Measurements from ENCODE around the gene NBPF1. TPM values are rescaled to one million over a fixed set of nuclear protein-coding genes. Genes with fewer than 3 reads are reported as not detected.
"Not testable (repeated sequence)": the region's sequence is repeated elsewhere in the genome, so short reads cannot be mapped to it uniquely, and the experiment has no call there.

NBPF1 gene
- total RNA-seq, 1 experiment from 2014 or later, result 46.0 TPM

- H2AFZ ChIP-seq (ENCODE audit: low read depth, low read length, poor library complexity, severe bottlenecking), result no peak overlapping the region
- RAD21 ChIA-PET (ENCODE audit: low non-redundant PET in 1 of 2, low total read pairs in 2 of 2, uncharacterized antibody in 2 of 2, unreplicated experiment in 2 of 2), result interaction anchor here (0.6 kb wide), 2 partner anchors 8 to 9 kb away, joined by 3 read pairs; no protein-coding TSS in a partner anchor
Measured at GRCh38 chr1:16612332-16613172, 812 bp downstream of the NBPF1 start.

GRCh38 chr1:16611981-16612331, 1.4 kb downstream of the NBPF1 start:
- H3K4me3 ChIP-seq (replicated peaks in 1 of 2; ENCODE audit: low read depth in 1 of 2, low read length in 2 of 2), result peak overlapping the region; percentile 61 to 75
- H3K36me3 ChIP-seq (ENCODE audit: control insufficient read depth in 1 of 2, insufficient read depth in 2 of 2, low read length in 2 of 2), result peaks cover 15% of the 10 kb centered on the region in 2 experiments; a peak in 3 of 4 replicates
- peak overlapping the region; percentile 84 for H3K4me2 ChIP-seq (ENCODE audit: low read length)
- ATAC-seq; DNase-seq (ENCODE audit: low read depth, low spot score); H3K27ac ChIP-seq (ENCODE audit: low read depth, low read length); BruUV-seq (replicated peaks); intact Hi-C loops (cut with micrococcal nuclease); H2AFZ ChIP-seq (ENCODE audit: low read depth, low read length, poor library complexity, severe bottlenecking); H3K9me2 ChIP-seq (ENCODE audit: insufficient read depth); H3K9me3 ChIP-seq (ENCODE audit: control insufficient read depth in 1 of 2, insufficient read depth in 1 of 2, low read depth in 1 of 2, low read length in 2 of 2); H4K20me1 ChIP-seq (ENCODE audit: insufficient read depth); H3K27me3 ChIP-seq (ENCODE audit: insufficient read depth, low read length); RAD21 ChIA-PET (ENCODE audit: low non-redundant PET in 1 of 2, low total read pairs in 2 of 2, uncharacterized antibody in 2 of 2, unreplicated experiment in 2 of 2): not testable (repeated sequence)
- peaks cover 16 to 23% of the 10 kb centered on the region in 2 experiments for H3K4me1 ChIP-seq (ENCODE audit: control insufficient read depth in 1 of 2, insufficient read depth in 2 of 2, low read length in 2 of 2)
- ChIA-PET POLR2A (interaction anchor here (1.0 to 2.4 kb wide), 4 partner anchors 9 to 293 kb away, joined by 3 to 8 read pairs (median 4); no protein-coding TSS in a partner anchor), CTCF (interaction anchor here (1.2 to 1.9 kb wide), 3 partner anchors 9 to 89 kb away, joined by 3 to 22 read pairs (median 12); no protein-coding TSS in a partner anchor)
- peak overlapping the region; percentile 73 for H3K9ac ChIP-seq (ENCODE audit: low read length)
- peaks cover 36% of the 10 kb centered on the region for H3K79me2 ChIP-seq (ENCODE audit: insufficient read depth, low read length)

More at GRCh38 chr1:16612332-16613172, 812 bp downstream of the NBPF1 start:
- TF ChIP-seq CTCF (IDR thresholded peaks at IDR 0.05 in 2 of 3, conservative IDR thresholded peaks at IDR 0.05 in 1 of 3; ENCODE audit: borderline replicate concordance in 1 of 3, insufficient read depth in 1 of 3, low read depth in 2 of 3, low read length in 2 of 3) (0 out of 6 replicates have a peak, but pooled peaks of 1 of the 3 experiments have one; percentile 2), CEBPB (IDR thresholded peaks at IDR 0.05; ENCODE audit: low read depth) (no peak), SRF (IDR thresholded peaks at IDR 0.05; ENCODE audit: low read depth) (no peak), CBX3 (IDR thresholded peaks at IDR 0.05; ENCODE audit: low read depth) (no peak), ZBTB33 (IDR thresholded peaks at IDR 0.05; ENCODE audit: extremely low read depth, insufficient replicate concordance, low read length) (no peak)
- no peaks in the 10 kb centered on the region for H4K20me1 ChIP-seq (ENCODE audit: insufficient read depth)
- ChIA-PET POLR2A (interaction anchor here (1.0 to 2.4 kb wide), 5 partner anchors 8 to 293 kb away, joined by 3 to 8 read pairs (median 3); no protein-coding TSS in a partner anchor), CTCF (interaction anchor here (0.6 to 1.9 kb wide), 4 partner anchors 9 to 88 kb away, joined by 3 to 22 read pairs (median 8); no protein-coding TSS in a partner anchor)
- H3K4me3 ChIP-seq (replicated peaks in 1 of 2; ENCODE audit: low read depth in 1 of 2, low read length in 2 of 2), result peak overlapping the region; percentile 61 to 75
- H3K27ac ChIP-seq (ENCODE audit: low read depth, low read length), result peak overlapping the region; percentile 12; the same call in 1 of the 2 replicates
- H3K27me3 ChIP-seq (ENCODE audit: insufficient read depth, low read length), result no peaks in the 10 kb centered on the region
- H3K36me3 ChIP-seq (ENCODE audit: control insufficient read depth in 1 of 2, insufficient read depth in 2 of 2, low read length in 2 of 2), result peaks cover 9 to 10% of the 10 kb centered on the region in 2 experiments; a peak in 3 of 4 replicates
- intact Hi-C loops (cut with micrococcal nuclease), result no loop called here
- H3K9me3 ChIP-seq (ENCODE audit: control insufficient read depth in 1 of 2, insufficient read depth in 1 of 2, low read depth in 1 of 2, low read length in 2 of 2), result no peaks in the 10 kb centered on the region
- H3K79me2 ChIP-seq (ENCODE audit: insufficient read depth, low read length), result peaks cover 36% of the 10 kb centered on the region
- DNase-seq (ENCODE audit: low read depth, low spot score) (no peak), ATAC-seq (peak; percentile 17)
- H3K4me1 ChIP-seq (ENCODE audit: control insufficient read depth in 1 of 2, insufficient read depth in 2 of 2, low read length in 2 of 2), result peaks cover 16 to 23% of the 10 kb centered on the region in 2 experiments
- peak overlapping the region; percentile 84 for H3K4me2 ChIP-seq (ENCODE audit: low read length)
- TSS peak; percentile 37 for BruUV-seq (replicated peaks)
- H3K9ac ChIP-seq (ENCODE audit: low read length), result peak overlapping the region; percentile 73
- H3K9me2 ChIP-seq (ENCODE audit: insufficient read depth), result no peaks in the 10 kb centered on the region

GRCh38 chr1:16611164-16611563, 2.2 kb downstream of the NBPF1 start:
- H3K9ac ChIP-seq (ENCODE audit: low read length); BruUV-seq (replicated peaks); H3K9me3 ChIP-seq (ENCODE audit: control insufficient read depth in 1 of 2, insufficient read depth in 1 of 2, low read depth in 1 of 2, low read length in 2 of 2); RAD21 ChIA-PET (ENCODE audit: low non-redundant PET in 1 of 2, low total read pairs in 2 of 2, uncharacterized antibody in 2 of 2, unreplicated experiment in 2 of 2); H2AFZ ChIP-seq (ENCODE audit: low read depth, low read length, poor library complexity, severe bottlenecking); H4K20me1 ChIP-seq (ENCODE audit: insufficient read depth); H3K4me2 ChIP-seq (ENCODE audit: low read length); H3K27ac ChIP-seq (ENCODE audit: low read depth, low read length); intact Hi-C loops (cut with micrococcal nuclease); H3K27me3 ChIP-seq (ENCODE audit: insufficient read depth, low read length); H3K9me2 ChIP-seq (ENCODE audit: insufficient read depth); H3K4me3 ChIP-seq (replicated peaks in 1 of 2; ENCODE audit: low read depth in 1 of 2, low read length in 2 of 2); DNase-seq (ENCODE audit: low read depth, low spot score); ATAC-seq: not testable (repeated sequence)
- Histone ChIP-seq H3K4me1 (ENCODE audit: control insufficient read depth in 1 of 2, insufficient read depth in 2 of 2, low read length in 2 of 2) (peaks cover 16 to 23% of the 10 kb centered on the region in 2 experiments), H3K36me3 (ENCODE audit: control insufficient read depth in 1 of 2, insufficient read depth in 2 of 2, low read length in 2 of 2) (peaks cover 19 to 21% of the 10 kb centered on the region in 2 experiments), H3K79me2 (ENCODE audit: insufficient read depth, low read length) (peaks cover 36% of the 10 kb centered on the region)
- CTCF ChIA-PET, result interaction anchor here (1.5 to 3.6 kb wide), 2 partner anchors 9 to 14 kb away, joined by 12 to 30 read pairs; no protein-coding TSS in a partner anchor
- POLR2A ChIA-PET, result interaction anchor here (1.6 kb wide), 1 partner anchor 10 kb away, joined by 3 read pairs; no protein-coding TSS in a partner anchor
